ENCODE results near the gene CUL3.

CUL3 gene

GRCh38 chr2:224579411-224579810 is 5.8 kb downstream of the CUL3 start:
- no peak for DNase-seq

- DNase-seq, result no peak
Measured at GRCh38 chr2:224577541-224577940, 7.6 kb downstream of the CUL3 start.

GRCh38 chr2:224576088-224576715 is 9.0 kb downstream of the CUL3 start:
- no peak for DNase-seq

- DNase-seq, result no peak
Measured at GRCh38 chr2:224574423-224575084, 10.6 kb downstream of the CUL3 start.

GRCh38 chr2:224573724-224574123 is 11.4 kb downstream of the CUL3 start:
- DNase-seq, result no peak

- DNase-seq, result no peak
Measured at GRCh38 chr2:224572338-224572737, 12.8 kb downstream of the CUL3 start.

- peak; percentile 59 for DNase-seq
Measured at GRCh38 chr2:224570328-224570993, 14.7 kb downstream of the CUL3 start.

- no peak for DNase-seq
Measured at GRCh38 chr2:224569654-224570053, 15.5 kb downstream of the CUL3 start.

GRCh38 chr2:224565452-224566035 is 19.6 kb downstream of the CUL3 start:
- DNase-seq, result no peak

GRCh38 chr2:224563537-224563936 is 21.6 kb downstream of the CUL3 start:
- DNase-seq, result no peak

GRCh38 chr2:224562831-224563230 is 22.3 kb downstream of the CUL3 start:
- DNase-seq, result no peak

- DNase-seq, result no peak
Measured at GRCh38 chr2:224561234-224562005, 23.7 kb downstream of the CUL3 start.

GRCh38 chr2:224560549-224560948 is 24.6 kb downstream of the CUL3 start:
- no peak for DNase-seq

- no peak for DNase-seq
Measured at GRCh38 chr2:224557610-224558009, 27.6 kb downstream of the CUL3 start.

- DNase-seq, result no peak
Measured at GRCh38 chr2:224556381-224556780, 28.8 kb downstream of the CUL3 start.

GRCh38 chr2:224555823-224556366 is 29.3 kb downstream of the CUL3 start:
- no peak for DNase-seq

- no peak for DNase-seq
Measured at GRCh38 chr2:224552771-224553170, 32.4 kb downstream of the CUL3 start.

- no peak for DNase-seq
Measured at GRCh38 chr2:224551693-224552092, 33.5 kb downstream of the CUL3 start.

GRCh38 chr2:224546926-224547325 is 38.2 kb downstream of the CUL3 start:
- no peak for DNase-seq

- no peak for DNase-seq
Measured at GRCh38 chr2:224545884-224546644, 39.1 kb downstream of the CUL3 start.

- DNase-seq, result no peak
Measured at GRCh38 chr2:224543939-224544338, 41.2 kb downstream of the CUL3 start.

GRCh38 chr2:224538561-224539138 is 46.5 kb downstream of the CUL3 start:
- DNase-seq, result no peak
